Hematopoietic multipotent progenitor cell treated with erythropoietin and hydrocortisone succinate and interleukin-3 and kit ligand, for 6 days (in vitro differentiated cells): ENCODE data around the gene PGM2L1.
"Not testable (repeated sequence)": the region's sequence is repeated elsewhere in the genome, so short reads cannot be mapped to it uniquely, and the experiment has no call there.

ENCODE experiments used
- DNase-seq: peaks from one replicate; pipeline ENCODE4 v3.0.0-alpha.2; 2015

Gene PGM2L1

DNA sequence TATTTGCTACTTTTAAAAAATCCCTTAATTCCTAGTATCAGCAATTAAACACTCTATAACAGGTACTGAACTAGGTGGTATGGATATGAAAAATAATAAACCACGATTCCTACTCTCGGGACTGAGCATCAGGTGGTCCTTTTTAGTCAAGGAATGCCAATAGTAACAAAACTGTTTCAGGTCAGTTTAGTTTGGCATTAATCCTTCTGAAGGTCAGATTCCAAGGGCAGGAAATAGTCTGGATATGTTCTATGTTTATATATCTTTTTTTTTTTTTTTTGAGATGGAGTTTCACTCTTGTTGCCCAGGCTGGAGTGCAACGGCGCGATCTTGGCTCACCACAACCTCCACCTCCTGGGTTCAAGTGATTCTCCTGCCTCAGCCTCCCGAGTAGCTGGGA, 67.2 kb downstream of the PGM2L1 start:
- not testable (repeated sequence) for DNase-seq

DNA sequence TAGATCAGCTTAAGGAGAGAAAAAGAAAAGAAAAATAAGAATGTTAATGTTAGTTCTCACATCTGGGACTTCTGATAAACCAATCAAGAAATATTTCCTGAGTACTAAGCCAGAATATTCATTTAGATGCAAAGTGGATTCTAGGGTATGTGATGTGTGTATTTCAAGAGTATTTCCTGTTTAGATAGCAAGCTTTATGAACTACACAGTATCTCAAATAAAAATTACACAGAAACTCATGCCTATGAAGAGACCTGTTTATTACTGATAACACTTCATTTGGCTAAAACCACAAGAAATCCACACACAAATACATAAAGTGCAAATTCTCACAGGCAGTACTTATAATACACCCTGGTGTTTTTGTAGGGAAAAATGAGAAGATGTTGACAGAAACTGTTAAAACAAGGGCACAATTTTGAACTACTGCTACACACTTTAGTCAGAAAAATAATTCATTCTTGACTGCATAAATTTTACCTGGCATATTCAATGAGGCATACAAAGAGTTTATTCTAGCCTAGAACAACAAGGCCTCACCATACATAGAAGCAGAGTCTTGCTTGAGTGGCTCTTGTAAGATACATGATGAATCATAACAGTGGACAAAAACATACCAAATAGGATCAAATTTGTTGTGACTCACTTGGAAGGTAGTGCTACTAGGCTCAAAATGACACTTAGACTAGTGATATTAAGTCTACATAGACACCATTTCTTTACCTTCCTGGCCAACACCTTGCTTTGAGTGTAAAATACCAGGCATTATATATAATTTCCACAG, 68.0 kb downstream of the PGM2L1 start:
- peak; percentile 92 for DNase-seq

GRCh38 chr11:74327076-74327475, 71.2 kb downstream of the PGM2L1 start:
- no peak for DNase-seq

- DNase-seq, result no peak
Observed at GRCh38 chr11:74326665-74327064, 71.6 kb downstream of the PGM2L1 start.

- peak; percentile 27 for DNase-seq
Observed at GRCh38 chr11:74325649-74326645, 72.3 kb downstream of the PGM2L1 start.

GRCh38 chr11:74322667-74323066, 75.6 kb downstream of the PGM2L1 start:
- DNase-seq, result no peak

DNA sequence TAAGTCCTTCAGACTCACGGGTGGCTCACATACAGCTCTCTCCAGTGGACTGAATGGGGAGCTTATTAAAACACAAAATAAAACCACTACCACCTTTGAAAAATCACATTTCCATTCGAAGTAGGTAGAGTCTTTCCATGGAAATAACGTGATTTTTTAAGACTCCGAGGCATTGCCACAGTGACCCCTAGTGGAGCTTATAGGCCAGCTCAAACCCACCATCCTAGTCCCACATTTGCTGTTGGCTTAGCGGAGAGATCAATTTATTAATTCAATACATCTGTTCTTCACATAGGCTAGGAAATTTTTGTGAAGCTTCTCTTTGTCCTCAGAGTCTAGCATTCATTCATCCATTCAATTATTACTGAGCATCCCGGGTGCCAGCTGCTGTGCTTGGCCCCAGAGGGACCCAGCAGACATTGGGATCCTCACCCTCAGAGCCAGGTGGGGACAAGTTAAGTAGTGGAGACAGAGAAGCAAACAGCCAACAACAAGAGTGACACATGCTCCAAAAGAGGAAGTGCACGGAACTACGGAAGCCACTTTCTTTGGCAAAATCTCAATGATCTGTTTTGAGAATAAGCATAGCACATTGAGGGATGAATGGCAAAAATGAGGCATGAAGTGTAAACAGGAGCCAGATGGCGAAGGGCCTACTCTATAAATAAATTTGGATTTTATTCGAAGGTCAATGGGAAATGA, 76.6 kb downstream of the PGM2L1 start:
- DNase-seq, result peak; percentile 69

DNA sequence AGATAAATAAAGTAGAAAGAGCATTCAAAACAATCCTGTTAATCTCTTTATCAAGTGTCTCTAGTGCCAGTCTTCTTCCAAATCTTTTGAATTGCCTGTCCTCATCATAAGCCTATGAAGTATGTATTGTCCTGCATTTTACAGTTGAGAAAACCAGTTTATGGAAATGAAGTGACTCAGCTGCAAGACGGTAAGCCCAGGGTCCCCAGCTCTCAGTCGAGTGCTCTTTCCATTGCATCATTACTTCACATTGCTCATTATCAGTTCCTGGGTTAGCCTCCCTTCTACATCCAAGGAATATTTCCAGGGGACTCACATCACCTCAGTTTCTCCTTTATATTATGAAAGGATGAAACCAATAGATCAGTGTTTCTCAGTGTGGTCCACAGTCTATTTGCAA, 77.7 kb downstream of the PGM2L1 start:
- no peak for DNase-seq

DNA sequence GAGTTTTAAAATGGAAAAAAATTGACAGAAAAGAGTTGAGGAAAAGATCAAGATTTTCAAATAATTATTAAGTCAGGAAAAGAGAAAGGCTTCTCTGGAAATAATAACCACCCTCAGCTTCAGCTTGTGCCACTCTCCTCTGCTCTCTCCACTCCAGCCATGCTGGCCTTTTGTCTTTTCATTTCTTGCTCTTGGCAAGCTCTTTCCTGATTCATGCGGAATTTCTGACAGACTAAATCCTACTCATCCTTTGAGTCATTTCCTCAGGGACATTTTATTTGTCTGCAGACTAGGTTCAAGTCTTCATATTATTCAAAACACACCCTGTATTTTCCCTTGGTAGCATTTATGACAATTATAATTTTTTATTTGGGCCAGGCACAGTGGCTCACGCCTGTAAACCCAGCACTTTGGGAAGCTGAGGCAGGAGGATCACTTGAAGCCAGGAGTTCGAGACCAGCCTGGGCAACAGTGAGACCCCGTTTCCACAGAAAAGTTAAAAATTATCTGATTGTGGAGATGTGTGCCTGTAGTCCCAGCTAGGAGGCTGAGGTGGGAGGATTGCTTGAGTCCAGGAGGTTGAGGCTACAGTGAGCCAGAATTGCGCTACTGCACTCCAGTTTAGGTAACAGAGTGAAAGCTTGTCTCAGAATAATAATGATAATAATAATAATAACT, 79.0 kb downstream of the PGM2L1 start:
- no peak for DNase-seq

DNA sequence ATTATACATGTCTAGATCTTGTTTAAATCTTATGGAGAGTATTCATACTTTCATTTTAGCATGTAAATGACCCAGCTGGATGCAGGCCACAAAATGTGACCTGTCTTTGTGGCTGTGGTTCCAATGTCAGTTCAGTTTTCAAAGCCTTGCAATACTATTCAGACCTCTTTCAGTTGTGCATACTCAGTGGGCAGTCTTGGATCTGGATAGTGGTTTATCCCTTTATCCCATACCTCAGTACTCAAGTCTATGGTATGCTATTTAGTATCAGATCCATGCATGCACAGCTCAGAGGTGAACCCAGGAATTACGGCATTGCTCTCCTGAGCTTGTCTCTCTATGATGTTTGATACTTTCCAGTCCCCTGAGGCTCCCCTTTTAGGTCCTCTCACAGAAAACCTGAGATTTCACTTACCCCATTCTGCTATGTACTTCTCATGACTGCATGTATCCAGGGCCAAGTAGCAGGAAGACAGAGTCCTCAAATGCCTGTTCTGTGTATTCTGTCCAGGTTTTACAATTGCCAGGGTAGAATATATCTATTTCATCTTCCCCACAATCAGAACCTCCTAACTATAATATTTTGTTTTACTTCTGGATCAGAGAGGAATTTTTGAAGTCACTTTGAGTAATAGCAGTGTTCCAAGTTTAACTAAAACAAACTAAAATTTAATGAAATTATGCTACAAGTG, 79.8 kb downstream of the PGM2L1 start:
- DNase-seq, result no peak

DNA sequence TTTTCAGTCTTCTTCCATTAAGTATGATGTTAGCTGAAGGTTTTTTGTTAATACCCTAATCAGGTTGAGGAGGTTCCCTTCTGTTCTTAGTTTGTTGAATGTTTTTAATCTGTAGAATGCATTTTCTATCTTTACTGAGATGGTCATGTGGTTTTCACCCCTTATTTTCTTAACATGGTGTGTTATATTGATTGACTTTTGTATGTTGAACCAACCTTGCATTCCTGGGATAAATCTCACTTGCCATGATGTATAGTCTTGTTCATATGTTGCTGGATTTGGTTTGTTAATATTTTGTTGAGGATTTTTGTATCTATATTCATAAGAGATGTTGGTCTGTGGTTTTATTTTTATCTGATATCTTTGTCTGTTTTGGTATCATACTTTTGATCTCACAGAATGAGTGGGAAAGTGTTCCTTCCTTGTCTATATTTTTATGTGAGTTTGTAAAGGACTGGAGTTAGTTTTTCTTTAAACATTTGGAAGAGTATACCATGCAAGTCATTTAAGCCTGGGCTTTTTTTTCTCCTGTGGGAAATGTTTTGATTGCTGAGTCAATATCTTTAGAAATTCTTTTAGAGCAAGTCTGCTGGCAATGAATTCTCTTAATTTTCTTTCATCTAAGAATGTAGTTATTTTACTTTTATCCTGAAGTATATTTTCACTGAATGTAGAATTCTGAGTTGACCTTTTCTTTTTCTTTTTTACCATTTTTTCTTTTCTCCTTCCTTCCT, 81.3 kb downstream of the PGM2L1 start:
- no peak for DNase-seq

DNA sequence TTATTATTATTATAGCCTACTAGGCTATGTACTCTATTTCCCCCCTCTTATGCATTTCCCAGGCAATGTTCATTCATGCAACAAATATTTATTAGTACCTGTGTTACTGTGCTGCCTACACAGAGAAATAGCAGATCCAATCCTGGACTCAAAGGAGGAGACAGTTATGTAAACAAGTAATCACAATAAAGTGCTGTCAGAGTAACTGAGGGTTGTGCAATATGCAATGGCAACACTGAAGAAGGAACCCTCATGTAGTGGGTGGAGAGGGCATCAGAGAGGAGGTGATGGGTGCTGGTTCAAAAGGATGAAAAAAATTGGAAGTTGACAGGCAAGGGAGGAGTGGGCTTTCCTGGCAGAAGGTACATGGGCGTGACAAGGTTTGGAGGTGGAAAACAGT, 85.9 kb downstream of the PGM2L1 start:
- no peak for DNase-seq

DNA sequence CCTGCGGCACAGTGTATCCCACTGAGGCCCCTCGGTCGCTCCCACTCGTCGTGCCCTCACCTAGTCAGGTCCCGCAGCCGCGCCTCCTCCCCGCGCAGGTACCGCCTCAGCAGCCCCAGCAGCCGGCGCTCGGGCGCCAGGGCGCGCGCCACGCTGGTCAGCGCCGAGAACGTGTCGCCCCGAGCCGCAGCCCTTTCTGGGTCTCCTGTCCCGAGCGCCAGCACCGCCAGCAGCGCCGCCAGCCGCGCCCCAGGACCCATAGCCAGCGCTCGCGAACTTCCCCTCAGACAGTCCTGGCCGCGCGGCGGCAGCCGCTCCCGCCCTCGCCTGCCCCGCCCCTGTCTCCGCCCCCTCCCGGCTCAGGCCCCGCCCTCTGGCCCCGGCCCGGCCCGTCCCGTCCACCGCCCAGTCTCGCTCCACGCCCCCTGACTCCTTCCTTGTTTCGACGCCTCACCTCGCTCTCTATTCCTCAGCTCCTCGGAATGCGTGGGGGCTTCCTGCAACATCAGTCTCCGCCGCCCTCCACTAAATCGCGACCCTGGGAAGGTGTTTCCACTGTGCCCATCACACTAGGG, 86.8 kb downstream of the PGM2L1 start, which contains the start of gene P4HA3:
Gene P4HA3, minus strand, starts transcription at position 289 of the 575 bp plus-strand sequence. Its CDS starts 29 bp downstream, at position 260.
- DNase-seq, result peak; percentile 81

DNA sequence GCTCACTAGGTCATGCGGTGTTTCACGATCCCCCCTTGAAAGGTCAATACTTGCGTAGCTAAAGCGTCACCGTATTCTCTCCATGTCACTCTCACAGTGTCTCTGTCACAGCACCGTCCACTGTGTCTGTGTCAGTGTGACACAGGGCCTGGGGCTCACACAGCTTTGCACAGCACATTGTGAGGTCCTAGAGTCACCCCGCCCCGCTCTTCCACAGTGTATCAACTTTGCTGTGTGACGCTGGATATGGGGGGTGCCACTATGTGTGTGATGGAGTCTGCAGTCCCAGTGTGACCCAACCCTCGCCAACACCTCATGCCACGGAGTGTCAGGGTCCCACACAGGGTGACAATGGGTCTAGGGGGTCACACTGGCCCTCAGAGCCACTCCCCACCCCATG, 87.4 kb downstream of the PGM2L1 start:
- no peak for DNase-seq

GRCh38 chr11:74307434-74307833, 90.8 kb downstream of the PGM2L1 start:
- peak; percentile 61 for DNase-seq

GRCh38 chr11:74306435-74307175, 91.6 kb downstream of the PGM2L1 start:
- DNase-seq, result peak; percentile 26

DNA sequence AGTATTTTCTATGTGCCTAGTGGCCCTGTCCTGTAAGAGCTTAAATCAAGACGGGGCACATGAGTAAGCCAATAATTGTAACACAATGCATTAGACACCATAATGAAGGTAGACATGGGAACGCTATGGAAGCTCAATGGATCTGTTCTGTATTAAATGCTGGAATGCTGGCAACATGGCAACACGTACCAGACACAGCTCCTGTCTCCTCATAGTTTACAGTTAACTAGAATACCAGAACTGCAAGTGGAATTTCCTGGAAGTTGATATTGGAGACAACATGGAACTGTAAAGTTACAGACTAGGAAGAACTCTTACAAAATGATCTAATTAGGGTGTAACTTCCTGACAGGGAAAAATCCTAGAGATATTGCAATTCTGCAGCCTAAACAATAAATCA, 99.2 kb downstream of the PGM2L1 start:
- DNase-seq, result no peak

- no peak for DNase-seq
Observed at GRCh38 chr11:74297484-74297883, 100.7 kb downstream of the PGM2L1 start.

- peak; percentile 21 for DNase-seq
Observed at GRCh38 chr11:74288911-74289310, 109.3 kb downstream of the PGM2L1 start.

- DNase-seq, result peak; percentile 46
Observed at GRCh38 chr11:74288161-74288560, 110.1 kb downstream of the PGM2L1 start.
